ENCODE measurements around the gene COX7A2. TPM values are rescaled to one million over a fixed set of nuclear protein-coding genes. Genes with fewer than 3 reads are reported as not detected.

COX7A2 gene, protein sequence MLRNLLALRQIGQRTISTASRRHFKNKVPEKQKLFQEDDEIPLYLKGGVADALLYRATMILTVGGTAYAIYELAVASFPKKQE
- 986 TPM for polyA plus RNA-seq (2013, experiment 1 of 2)
- 1,021 TPM for polyA plus RNA-seq (2013, experiment 2 of 2)

DNA sequence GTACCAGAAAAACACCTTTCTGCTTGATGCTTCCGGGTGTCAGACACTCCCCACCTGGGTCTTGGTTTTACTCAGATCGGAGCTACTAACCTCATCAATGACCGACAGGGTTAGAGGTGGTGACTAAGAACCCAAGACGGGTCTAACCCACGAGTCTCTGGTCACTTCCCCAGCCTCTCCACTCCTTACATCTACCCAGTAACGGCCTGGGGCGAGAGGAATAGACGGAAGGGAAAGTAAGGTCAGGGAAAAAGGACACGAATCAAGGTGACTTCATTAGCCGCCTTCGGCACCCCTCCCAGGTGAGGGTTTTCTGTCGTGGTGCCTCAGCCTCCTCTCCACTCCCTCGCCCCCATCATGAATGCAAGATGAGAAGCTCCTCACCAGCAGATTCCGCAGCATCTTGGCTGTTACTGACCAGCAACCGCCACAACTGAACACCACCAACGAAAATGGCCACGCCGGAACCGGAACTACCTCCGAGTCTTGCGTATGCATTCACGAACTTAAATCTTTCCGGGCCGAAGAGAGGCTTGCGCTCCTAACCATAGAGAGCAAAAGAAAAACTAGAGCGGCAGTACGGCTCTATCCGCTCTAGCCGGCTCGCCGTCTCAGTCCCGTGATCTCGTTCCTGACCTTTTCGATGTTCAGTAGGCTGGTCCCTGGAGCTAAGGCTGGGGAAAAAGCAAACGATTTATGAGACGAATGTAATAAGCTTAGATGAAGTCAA is at the start of gene COX7A2:
COX7A2 (minus strand) TSS at position 469 of the 730 bp plus-strand sequence; CDS start at position 402, 67 bp downstream.
- H3K18ac ChIP-seq (ENCODE audit: low read depth in 1 of 2, low read length in 2 of 2), result peak within 1 kb of the TSS; percentile 82 to 95
- no peak within 1 kb of the TSS for H4K91ac ChIP-seq (ENCODE audit: low read length)
- no peaks in the 10 kb centered on the region for H3K27me3 ChIP-seq (ENCODE audit: control insufficient read depth in 1 of 2, insufficient read depth in 1 of 2, low read length in 2 of 2)
- H2BK12ac ChIP-seq (ENCODE audit: low read length in 2 of 2), result peak within 1 kb of the TSS in 1 of 2 experiments; percentile 13
- H2BK5ac ChIP-seq (ENCODE audit: low read depth, low read length, poor library complexity, severe bottlenecking), result peak within 1 kb of the TSS; percentile 81
- peak within 1 kb of the TSS; percentile 80 to 87 for H3K4ac ChIP-seq (ENCODE audit: low read depth in 1 of 2, low read length in 2 of 2)
- peak within 1 kb of the TSS in 1 of 2 experiments; percentile 92 for H3K14ac ChIP-seq (ENCODE audit: low read length in 2 of 2)
- no peak within 1 kb of the TSS for H2BK120ac ChIP-seq (ENCODE audit: low read depth, low read length)
- H2BK15ac ChIP-seq (ENCODE audit: low read depth, poor library complexity, severe bottlenecking), result no peak within 1 kb of the TSS
- H3K9ac ChIP-seq (ENCODE audit: low read length), result peak within 1 kb of the TSS; percentile 97
- peak within 1 kb of the TSS; percentile 87 for H4K8ac ChIP-seq (ENCODE audit: low read length)
- H3K4me2 ChIP-seq (ENCODE audit: low read length, poor library complexity, severe bottlenecking), result peak within 1 kb of the TSS; percentile 75
- peak within 1 kb of the TSS; percentile 78 for H2AFZ ChIP-seq (ENCODE audit: low read depth, low read length)
- H3K27ac ChIP-seq (ENCODE audit: low read length, poor library complexity, severe bottlenecking), result peak within 1 kb of the TSS; percentile 94
- H3K79me1 ChIP-seq (replicated peaks; ENCODE audit: low read length, poor library complexity, severe bottlenecking), result peaks cover 3% of the 10 kb centered on the region
- no peak within 1 kb of the TSS for H2AK5ac ChIP-seq (ENCODE audit: low read length, severe bottlenecking)
- WGBS, result under 1% methylated on average over 34 of the region's 36 CpGs
- no peaks in the 10 kb centered on the region for H3K9me3 ChIP-seq (ENCODE audit: control insufficient read depth, low read length)
- DNase-seq, result peak; percentile 99
- peaks cover 10 to 29% of the 10 kb centered on the region in 2 experiments for H3K36me3 ChIP-seq (ENCODE audit: control insufficient read depth in 1 of 2, insufficient read depth in 2 of 2, low read depth in 1 of 2, low read length in 2 of 2)
- H3K23ac ChIP-seq (ENCODE audit: low read length in 2 of 2), result peak within 1 kb of the TSS in 1 of 2 experiments; percentile 40
- H3K4me3 ChIP-seq (ENCODE audit: insufficient read depth in 1 of 2, low read depth in 1 of 2, low read length in 2 of 2), result peak within 1 kb of the TSS; percentile 82 to 99
- H3K4me1 ChIP-seq (ENCODE audit: control insufficient read depth, insufficient read depth, low read depth, low read length), result peaks cover 10% of the 10 kb centered on the region

DNA sequence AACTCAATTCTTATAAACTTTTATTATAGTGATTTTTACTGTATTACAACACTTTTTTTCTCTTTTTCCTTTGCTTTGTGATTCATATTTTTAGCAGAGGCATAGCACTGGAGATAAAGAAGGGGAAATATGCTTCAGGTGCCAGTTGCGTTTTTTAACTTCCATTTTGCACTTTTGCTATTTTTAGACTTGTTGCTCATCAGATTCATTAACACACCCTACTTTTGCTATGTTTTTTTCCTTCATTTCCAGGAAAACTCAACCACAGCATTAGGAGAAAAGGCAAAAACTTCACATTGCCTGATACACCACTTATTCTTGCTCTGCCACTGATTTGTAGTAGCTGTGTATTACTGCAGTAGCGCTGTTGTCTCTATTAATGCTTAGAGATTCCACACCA is 49.0 kb upstream of the COX7A2 start:
- Histone ChIP-seq H3K4ac (ENCODE audit: low read depth in 1 of 2, low read length in 2 of 2) (no peak overlapping the region), H3K4me2 (ENCODE audit: low read length, poor library complexity, severe bottlenecking) (no peak overlapping the region), H2BK120ac (ENCODE audit: low read depth, low read length) (no peak overlapping the region), H4K91ac (ENCODE audit: low read length) (no peak overlapping the region), H2BK5ac (ENCODE audit: low read depth, low read length, poor library complexity, severe bottlenecking) (no peak overlapping the region), H2BK12ac (ENCODE audit: low read length in 2 of 2) (no peak overlapping the region), H2AK5ac (ENCODE audit: low read length, severe bottlenecking) (no peak overlapping the region), H3K18ac (ENCODE audit: low read depth in 1 of 2, low read length in 2 of 2) (no peak overlapping the region), H3K79me1 (replicated peaks; ENCODE audit: low read length, poor library complexity, severe bottlenecking) (peaks cover 7% of the 10 kb centered on the region), H3K4me3 (ENCODE audit: insufficient read depth in 1 of 2, low read depth in 1 of 2, low read length in 2 of 2) (no peak overlapping the region), H3K36me3 (ENCODE audit: control insufficient read depth in 1 of 2, insufficient read depth in 2 of 2, low read depth in 1 of 2, low read length in 2 of 2) (no peaks in the 10 kb centered on the region), H4K8ac (ENCODE audit: low read length) (no peak overlapping the region), H3K23ac (ENCODE audit: low read length in 2 of 2) (no peak overlapping the region), H3K14ac (ENCODE audit: low read length in 2 of 2) (no peak overlapping the region), H3K9me3 (ENCODE audit: control insufficient read depth, low read length) (no peaks in the 10 kb centered on the region), H3K27me3 (ENCODE audit: control insufficient read depth in 1 of 2, insufficient read depth in 1 of 2, low read length in 2 of 2) (no peaks in the 10 kb centered on the region), H2AFZ (ENCODE audit: low read depth, low read length) (no peak overlapping the region), H2BK15ac (ENCODE audit: low read depth, poor library complexity, severe bottlenecking) (no peak overlapping the region), H3K27ac (ENCODE audit: low read length, poor library complexity, severe bottlenecking) (no peak overlapping the region), H3K9ac (ENCODE audit: low read length) (no peak overlapping the region), H3K4me1 (ENCODE audit: control insufficient read depth, insufficient read depth, low read depth, low read length) (no peaks in the 10 kb centered on the region)
- WGBS, result 100% methylated on average over 1 of the region's 2 CpGs
- no peak for DNase-seq

DNA sequence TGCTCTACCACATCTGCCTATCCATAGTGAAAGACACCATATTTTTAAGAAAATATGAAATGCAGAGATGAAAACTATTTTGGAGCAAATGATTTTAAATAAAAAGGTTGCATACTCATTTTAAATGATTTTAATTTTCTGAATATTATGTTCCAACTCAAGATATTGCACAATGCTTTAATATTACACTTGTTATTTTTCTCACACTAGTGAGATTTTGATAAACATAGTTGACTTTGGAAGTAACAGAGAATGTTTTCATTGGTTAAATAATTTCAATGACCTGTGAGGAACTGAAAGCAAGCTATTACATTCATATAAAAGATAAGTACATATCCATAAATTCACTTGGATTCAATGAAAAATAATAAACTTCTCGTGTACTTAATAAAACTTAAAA is 48.1 kb upstream of the COX7A2 start:
- Histone ChIP-seq H3K4me1 (ENCODE audit: control insufficient read depth, insufficient read depth, low read depth, low read length) (no peaks in the 10 kb centered on the region), H2BK12ac (ENCODE audit: low read length in 2 of 2) (no peak overlapping the region), H3K4ac (ENCODE audit: low read depth in 1 of 2, low read length in 2 of 2) (no peak overlapping the region), H3K27me3 (ENCODE audit: control insufficient read depth in 1 of 2, insufficient read depth in 1 of 2, low read length in 2 of 2) (no peaks in the 10 kb centered on the region), H3K9me3 (ENCODE audit: control insufficient read depth, low read length) (no peaks in the 10 kb centered on the region), H3K23ac (ENCODE audit: low read length in 2 of 2) (no peak overlapping the region), H2AK5ac (ENCODE audit: low read length, severe bottlenecking) (no peak overlapping the region), H2BK120ac (ENCODE audit: low read depth, low read length) (no peak overlapping the region), H3K79me1 (replicated peaks; ENCODE audit: low read length, poor library complexity, severe bottlenecking) (peaks cover 7% of the 10 kb centered on the region), H3K18ac (ENCODE audit: low read depth in 1 of 2, low read length in 2 of 2) (no peak overlapping the region), H3K36me3 (ENCODE audit: control insufficient read depth in 1 of 2, insufficient read depth in 2 of 2, low read depth in 1 of 2, low read length in 2 of 2) (no peaks in the 10 kb centered on the region), H3K27ac (ENCODE audit: low read length, poor library complexity, severe bottlenecking) (no peak overlapping the region), H3K4me3 (ENCODE audit: insufficient read depth in 1 of 2, low read depth in 1 of 2, low read length in 2 of 2) (no peak overlapping the region), H3K9ac (ENCODE audit: low read length) (no peak overlapping the region), H4K8ac (ENCODE audit: low read length) (no peak overlapping the region), H2AFZ (ENCODE audit: low read depth, low read length) (no peak overlapping the region), H3K4me2 (ENCODE audit: low read length, poor library complexity, severe bottlenecking) (no peak overlapping the region), H2BK5ac (ENCODE audit: low read depth, low read length, poor library complexity, severe bottlenecking) (no peak overlapping the region), H3K14ac (ENCODE audit: low read length in 2 of 2) (no peak overlapping the region), H2BK15ac (ENCODE audit: low read depth, poor library complexity, severe bottlenecking) (no peak overlapping the region), H4K91ac (ENCODE audit: low read length) (no peak overlapping the region)
- no peak for DNase-seq
- WGBS, result no CpG with 5 or more reads among the region's 1 CpG

DNA sequence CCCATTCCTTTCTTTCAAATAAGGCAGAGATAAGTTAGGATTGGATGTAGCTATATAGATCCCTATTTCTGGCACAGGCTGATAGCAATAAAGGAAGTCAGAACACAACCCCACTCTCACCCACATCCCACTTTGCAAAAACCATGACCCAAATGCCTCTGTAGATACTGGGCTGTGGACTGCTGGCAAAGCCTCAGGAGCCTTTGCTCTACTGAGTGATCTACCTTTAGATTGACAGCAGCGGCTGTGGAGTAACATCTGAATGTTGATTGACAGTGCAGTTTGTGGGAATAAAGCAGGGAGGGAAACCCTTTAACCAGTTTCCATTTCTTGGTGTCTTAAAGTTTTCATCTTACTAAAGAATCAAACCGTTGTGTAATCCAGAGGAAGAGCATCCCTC is 47.7 kb upstream of the COX7A2 start:
- Histone ChIP-seq H3K14ac (ENCODE audit: low read length in 2 of 2) (no peak overlapping the region), H2AK5ac (ENCODE audit: low read length, severe bottlenecking) (no peak overlapping the region), H4K91ac (ENCODE audit: low read length) (no peak overlapping the region), H3K4me3 (ENCODE audit: insufficient read depth in 1 of 2, low read depth in 1 of 2, low read length in 2 of 2) (no peak overlapping the region), H3K9me3 (ENCODE audit: control insufficient read depth, low read length) (no peaks in the 10 kb centered on the region), H3K27ac (ENCODE audit: low read length, poor library complexity, severe bottlenecking) (no peak overlapping the region), H2BK5ac (ENCODE audit: low read depth, low read length, poor library complexity, severe bottlenecking) (no peak overlapping the region), H2AFZ (ENCODE audit: low read depth, low read length) (no peak overlapping the region), H3K4me1 (ENCODE audit: control insufficient read depth, insufficient read depth, low read depth, low read length) (no peaks in the 10 kb centered on the region), H2BK15ac (ENCODE audit: low read depth, poor library complexity, severe bottlenecking) (no peak overlapping the region), H3K79me1 (replicated peaks; ENCODE audit: low read length, poor library complexity, severe bottlenecking) (peaks cover 7% of the 10 kb centered on the region), H3K18ac (ENCODE audit: low read depth in 1 of 2, low read length in 2 of 2) (no peak overlapping the region), H2BK120ac (ENCODE audit: low read depth, low read length) (no peak overlapping the region), H3K4me2 (ENCODE audit: low read length, poor library complexity, severe bottlenecking) (no peak overlapping the region), H2BK12ac (ENCODE audit: low read length in 2 of 2) (no peak overlapping the region), H3K23ac (ENCODE audit: low read length in 2 of 2) (no peak overlapping the region), H3K9ac (ENCODE audit: low read length) (no peak overlapping the region), H3K36me3 (ENCODE audit: control insufficient read depth in 1 of 2, insufficient read depth in 2 of 2, low read depth in 1 of 2, low read length in 2 of 2) (no peaks in the 10 kb centered on the region), H4K8ac (ENCODE audit: low read length) (no peak overlapping the region), H3K27me3 (ENCODE audit: control insufficient read depth in 1 of 2, insufficient read depth in 1 of 2, low read length in 2 of 2) (no peaks in the 10 kb centered on the region), H3K4ac (ENCODE audit: low read depth in 1 of 2, low read length in 2 of 2) (no peak overlapping the region)
- DNase-seq, result no peak
- WGBS, result 100% methylated on average over 1 of the region's 2 CpGs

Measured in mesenchymal stem cell (in vitro differentiated cells and primary cell).